Measurements from ENCODE around the gene CELA2A.
"Not testable (repeated sequence)": the region's sequence is repeated elsewhere in the genome, so short reads cannot be mapped to it uniquely, and the experiment has no call there.

Gene CELA2A

DNA sequence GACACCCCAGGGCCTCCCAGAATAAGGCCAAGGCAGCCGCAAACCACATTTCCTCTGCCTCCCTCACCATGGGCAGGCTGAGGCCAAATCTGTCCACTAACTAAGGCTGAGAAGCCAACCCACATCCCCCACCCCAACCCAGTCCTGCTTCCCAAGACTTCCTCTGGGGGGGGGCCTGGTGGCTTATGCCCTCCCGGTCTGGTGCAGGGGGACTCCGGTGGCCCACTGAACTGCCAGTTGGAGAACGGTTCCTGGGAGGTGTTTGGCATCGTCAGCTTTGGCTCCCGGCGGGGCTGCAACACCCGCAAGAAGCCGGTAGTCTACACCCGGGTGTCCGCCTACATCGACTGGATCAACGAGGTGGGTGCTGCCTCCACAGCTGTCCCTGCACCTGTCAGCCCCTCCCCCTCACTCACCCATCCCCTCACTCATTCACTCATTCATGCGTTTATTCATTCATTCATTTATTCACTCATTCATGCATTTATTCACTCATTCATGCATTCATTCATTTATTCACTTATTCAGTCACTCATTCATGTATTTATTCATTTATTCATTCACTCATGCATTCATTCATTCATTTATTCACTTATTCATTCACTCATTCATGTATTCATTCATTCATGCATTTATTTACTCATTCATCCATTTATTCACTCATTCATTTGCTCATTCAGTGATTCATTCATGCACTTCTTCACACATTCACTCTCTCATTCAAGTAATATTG lies 11.0 kb upstream of the CELA2A start:
- no peak for DNase-seq (ENCODE audit: low spot score)

DNA sequence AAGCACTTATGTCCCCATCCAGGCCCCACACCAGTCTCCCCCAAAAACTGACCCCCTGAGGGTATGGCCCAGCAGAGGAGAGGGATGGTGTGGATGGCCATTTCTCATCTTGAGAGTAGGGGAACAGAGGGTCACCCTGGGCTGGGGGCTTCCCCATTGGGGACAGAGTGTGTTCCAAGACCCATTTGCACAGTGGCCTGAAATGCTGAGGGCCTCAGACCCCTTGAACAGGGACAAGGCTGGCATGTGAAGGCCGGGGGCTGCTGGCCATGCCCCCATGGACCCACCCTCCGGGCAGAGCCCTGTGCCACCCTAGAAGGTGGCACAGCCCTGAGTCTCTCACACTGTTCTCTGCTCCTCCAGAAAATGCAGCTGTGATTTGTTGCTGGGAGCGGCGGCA lies 10.3 kb upstream of the CELA2A start:
- no peak for DNase-seq (ENCODE audit: low spot score)

DNA sequence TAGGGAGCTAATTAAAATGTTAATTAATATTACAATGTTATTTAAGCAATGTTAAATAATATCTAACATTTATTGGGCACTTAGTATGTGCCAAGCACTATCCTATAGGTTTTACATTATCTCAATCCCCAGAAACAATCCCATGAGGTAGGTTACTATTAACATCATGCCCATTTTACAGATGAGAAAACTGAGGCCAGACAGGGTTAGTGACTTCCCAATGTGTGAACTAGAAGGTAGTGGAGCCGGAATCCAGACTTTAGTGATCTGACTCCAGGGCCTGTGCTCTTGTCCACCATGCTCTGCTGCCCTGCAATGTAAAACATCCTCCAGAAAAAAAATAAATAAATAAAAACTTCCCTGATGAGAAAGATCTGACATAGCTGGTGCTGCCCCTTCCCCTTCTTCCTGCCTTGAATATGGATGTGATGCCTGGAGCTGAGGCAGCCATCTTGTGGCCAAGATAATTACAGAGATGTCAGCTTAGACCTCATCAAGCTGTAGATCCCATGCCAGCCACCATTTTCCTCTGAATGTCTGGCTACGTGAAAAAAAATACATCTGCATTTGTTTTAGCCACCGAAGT lies 7.6 kb upstream of the CELA2A start:
- no peak for DNase-seq (ENCODE audit: low spot score)

DNA sequence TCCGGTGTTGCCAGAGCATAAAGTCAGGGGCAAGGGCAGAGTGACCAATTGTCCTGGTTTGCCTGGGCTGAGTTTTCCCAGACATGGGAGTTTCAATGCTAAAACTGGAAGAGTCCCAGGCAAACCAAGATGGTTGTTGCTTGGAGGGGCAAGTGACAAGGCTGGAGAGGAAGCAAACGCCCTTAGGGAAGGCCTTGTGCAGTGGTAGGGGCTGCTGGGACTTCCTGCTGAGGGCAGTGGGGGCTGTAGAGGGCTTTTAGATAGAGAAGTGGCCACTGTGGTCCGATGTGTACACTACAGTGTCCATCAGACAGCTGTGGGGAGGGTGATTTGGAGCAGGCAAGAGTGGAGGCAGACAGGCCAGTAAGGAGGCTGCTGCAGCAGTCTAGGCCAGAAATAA lies 7.0 kb upstream of the CELA2A start:
- no peak for DNase-seq (ENCODE audit: low spot score)

DNA sequence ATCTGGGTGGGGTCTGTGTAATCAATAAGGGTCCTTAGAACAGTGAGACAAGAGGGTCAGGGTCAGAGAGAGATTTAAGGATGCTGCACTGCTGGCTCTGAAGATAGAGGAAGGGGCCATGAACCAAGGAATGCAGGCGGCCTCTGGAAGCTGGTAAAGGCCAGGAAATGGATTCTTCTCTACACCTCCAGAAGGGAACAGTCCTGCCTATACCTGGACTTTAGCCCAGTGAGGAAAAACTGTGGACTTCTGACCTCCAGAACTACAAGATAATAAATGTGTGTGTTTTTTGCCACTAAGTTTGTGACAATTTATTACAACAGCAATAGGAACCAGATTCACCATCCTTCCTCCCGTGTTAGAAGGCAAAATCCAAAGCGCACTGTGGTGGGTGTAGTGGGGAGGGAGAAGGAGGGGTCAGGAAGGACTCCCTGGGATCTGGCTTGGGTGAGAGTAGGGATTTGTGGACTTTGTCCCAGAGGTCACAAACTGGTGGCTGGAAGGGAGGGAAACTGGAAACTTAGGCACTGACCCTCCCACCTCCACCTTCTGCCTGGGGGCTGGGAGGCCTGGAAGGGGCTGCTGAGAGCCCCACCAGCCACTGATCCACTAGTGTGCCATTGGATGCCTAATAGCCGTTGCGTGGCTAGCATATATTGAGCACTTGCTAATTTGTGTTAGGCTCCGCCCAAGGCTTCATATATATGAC lies 5.4 kb upstream of the CELA2A start:
- DNase-seq (ENCODE audit: low spot score), result no peak

DNA sequence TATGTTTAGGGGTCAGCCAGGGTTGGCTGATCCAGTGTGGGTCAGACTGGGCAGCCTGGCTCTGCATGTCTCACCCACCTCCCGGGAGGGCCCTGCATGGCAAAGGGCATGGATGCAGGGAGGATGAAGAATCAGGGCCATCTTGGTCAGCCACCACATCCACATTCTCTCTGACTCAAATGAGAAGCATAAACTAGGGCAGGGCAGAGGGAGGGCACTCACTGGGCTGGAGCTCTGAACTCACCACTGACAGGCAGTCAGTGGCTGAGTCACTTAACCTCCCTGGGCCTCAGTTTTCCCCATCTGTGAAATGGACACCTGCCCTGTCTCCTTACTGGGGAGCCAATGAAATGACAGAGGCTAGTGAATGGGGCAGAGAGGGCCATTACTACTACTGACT lies 4.3 kb upstream of the CELA2A start:
- DNase-seq (ENCODE audit: low spot score), result no peak

DNA sequence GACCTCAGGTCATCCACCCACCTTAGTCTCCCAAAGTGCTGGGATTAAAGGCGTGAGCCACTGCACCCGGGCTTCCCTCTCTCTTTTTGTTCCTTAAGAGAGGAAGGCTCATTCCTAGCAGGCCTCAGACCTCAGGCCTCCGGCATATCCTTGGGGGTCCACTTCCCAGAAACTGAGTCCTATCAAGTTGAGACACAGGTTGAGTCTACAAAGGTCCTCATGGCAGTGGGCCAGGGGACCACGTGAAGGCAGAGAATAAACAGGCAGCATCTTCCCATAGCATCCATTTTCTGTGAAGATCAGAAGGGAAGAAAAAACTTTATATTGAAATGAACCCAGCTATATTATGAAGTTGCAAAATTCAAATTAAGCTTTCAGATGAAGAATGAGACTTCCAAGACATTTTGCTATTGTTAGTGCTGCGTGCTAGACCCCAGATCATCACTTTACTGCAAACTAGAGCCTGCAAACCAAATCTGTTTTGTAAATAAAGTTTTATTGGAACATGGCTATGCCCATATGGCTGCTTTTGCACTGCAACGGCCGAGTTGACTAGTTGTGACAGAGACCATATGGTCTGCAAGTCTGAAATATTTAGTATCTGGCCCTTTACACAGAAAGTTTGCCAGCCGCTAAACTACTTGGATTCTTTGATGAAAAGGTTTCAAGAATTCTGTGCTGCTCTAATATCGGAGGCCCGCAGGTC lies 3.5 kb upstream of the CELA2A start:
- DNase-seq (ENCODE audit: low spot score), result no peak

DNA sequence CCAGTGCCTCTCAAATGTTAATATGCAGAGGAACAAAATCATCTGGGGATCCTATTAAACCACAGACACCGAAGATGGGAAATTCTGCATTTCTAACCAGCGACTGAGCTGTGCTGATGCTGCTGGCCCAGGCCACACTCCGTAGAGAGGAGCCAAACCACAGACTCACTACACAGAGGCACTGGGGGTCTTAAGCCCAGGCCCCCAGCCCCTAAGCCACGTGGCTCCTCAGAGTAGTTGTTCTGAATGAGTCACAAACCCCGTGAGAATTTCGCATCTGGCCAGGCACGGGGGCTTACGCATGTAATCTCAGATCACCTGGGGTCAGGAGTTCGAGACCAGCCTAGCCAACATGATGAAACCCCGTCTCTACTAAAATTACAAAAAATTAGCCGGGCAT lies 2.8 kb upstream of the CELA2A start:
- DNase-seq (ENCODE audit: low spot score), result no peak

DNA sequence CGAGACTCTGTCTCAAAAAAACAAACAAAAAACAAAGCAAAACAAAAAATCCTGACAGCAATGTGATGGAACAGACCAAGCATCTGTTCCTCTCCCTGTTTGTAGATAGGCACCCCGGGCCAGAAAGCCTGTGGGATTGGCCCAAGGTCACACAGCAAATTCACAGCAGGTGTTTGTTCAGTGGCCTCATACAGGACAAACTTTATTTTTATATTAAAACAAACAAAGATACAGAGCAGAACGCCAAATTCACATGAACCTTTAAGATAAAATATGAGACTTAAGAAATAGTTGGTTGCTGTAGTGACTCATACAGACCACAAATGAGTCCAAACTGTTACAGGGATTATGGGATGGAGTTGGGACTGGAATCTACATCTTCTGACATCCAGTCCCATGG lies 2.3 kb upstream of the CELA2A start:
- DNase-seq (ENCODE audit: low spot score), result no peak

DNA sequence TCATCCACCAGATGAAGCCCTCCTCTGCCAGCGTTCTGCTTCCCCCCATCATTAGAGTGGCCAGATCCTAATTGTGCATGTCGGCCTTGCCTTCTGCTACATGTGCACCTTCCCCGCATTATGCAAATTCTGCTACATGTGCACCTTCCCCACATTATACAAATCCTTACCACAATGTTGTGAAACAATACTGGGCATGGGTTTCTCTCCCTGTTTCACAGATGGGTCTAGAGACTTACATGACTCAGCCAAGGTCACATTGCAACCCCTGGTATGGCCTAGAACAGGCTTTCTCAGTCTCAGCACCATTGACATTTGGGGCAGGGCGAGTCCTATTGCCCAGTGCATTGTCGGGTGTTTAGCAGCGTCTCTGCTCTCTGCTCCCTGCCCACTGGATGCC lies 1.0 kb upstream of the CELA2A start:
- DNase-seq (ENCODE audit: low spot score), result no peak

DNA sequence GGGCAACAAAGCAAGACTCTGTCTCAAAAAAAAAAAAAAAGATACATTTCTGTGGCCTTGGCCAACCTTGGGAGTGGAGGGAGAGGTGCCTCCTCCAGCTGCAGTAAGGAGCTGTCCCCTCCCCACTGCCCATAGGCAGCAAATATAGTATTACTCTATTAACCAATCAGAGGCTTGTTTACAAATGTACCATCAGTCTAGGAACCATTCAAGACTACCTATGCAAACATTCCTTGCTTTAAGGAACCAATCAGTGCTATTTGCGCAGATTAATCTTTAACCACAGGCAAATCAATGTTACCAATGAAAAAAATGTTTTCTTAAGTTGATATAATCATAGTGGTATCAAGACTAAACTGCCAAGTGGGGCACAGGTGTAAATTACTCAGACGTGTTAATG lies 1.1 kb downstream of the CELA2A start:
- no peak for DNase-seq (ENCODE audit: low spot score)

DNA sequence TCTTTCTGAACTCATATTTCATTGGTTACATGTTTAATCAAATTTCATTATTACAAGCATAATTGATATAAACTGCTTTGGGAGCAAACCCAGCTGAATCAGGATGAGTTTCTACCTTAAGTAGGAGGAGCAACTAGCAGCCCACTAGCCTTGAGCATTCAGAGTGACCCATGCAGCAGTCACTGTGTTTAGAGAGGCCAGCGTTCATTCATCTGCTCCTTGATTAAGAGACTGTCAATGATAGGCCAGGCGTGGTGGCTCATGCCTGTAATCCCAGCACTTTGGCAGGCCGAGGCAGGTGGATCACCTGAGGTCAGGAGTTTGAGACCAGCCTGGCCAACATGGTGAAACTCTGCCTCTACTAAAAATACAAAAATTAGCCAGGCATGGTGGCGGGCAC lies 1.9 kb downstream of the CELA2A start:
- not testable (repeated sequence) for DNase-seq (ENCODE audit: low spot score)

DNA sequence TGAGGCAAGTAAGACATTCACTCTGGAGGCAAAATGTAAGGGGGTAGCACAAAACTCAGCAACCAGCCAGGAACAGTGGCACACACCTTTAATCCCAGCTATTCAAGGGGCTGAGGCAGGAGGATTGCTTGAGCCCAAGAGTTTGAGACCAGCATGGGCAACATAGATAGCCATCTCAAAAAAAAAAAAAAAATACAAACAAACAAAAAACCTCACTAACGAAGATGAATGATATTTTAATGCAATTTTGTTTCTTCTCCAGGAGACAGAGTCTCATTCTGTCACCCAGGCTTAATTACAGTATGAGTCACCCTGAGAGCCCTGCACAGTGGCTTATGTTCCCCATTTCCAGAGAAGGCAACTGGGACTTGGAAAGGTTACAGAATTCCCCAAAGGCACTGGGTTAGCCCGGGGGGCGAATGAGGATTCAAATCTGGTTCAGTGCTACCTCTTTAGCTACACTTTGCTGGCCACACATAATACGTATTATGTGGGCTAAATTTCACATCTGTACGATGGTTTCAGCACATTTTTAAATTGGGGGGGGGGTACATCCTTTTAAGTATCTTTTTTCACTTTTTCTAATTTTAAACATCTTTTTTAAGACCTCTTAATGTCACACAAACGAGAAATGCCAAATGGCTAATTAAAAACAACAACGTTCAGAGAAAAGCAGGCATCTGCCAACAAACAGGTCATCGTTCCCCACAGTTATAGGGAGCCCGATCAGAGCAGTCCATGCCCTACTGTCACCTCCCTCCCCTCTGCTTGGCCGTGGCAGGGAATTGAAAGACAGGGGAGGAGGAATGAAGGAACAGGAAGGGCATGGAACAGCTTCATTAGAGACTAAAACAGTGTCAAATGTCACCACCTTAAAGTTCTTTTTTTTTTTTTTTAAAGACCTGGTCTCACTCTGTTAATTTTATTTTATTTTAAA lies 3.5 kb downstream of the CELA2A start:
- no peak for DNase-seq (ENCODE audit: low spot score)

DNA sequence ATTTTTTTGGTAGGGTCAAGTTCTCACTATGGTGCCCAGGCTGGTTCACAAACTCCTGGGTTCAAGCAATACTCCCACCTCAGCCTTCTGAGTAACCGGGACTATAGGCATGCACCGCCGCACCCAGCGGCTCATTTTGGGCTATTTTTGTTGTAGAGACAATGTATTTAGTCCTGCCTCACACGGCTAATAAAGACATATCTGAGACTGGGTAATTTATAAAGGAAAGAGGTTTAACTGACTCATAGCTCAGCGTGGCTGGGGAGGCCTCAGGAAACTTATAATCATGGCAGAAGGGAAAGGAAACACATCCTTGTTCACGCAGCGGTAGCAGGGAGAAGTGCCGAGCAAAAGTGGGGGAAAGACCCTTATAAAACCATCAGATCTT lies 4.2 kb downstream of the CELA2A start:
- no peak for DNase-seq (ENCODE audit: low spot score)

DNA sequence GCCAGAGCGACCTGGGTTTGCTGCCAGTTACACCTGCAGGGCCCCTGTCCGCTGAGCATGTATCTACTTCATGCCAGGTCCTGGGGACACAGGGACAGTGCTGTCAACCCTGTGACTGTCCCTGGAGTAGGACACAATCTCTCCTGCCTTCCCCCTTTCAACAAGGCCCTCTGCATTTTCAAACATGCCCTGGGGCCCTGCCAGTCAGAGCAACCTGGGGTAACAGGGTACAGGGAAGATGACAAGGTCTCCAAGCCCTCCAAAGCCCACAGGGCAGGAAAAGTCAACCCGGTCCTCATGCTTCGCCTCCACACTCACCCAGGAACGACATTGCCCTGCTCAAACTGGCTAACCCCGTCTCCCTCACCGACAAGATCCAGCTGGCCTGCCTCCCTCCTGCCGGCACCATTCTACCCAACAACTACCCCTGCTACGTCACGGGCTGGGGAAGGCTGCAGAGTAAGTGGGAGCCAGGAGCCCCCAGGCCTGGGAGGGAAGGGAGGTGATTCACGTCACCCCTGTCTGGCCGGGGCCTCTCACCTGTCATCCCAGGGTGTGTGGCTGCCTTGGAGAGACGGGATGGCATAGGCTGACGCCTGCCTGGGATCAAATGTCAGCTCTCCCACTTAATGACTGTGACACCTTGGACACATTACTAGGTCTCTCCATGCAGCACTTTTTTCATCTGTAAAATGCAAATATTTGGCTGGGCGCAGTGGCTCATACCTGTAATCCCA lies 6.7 kb downstream of the CELA2A start:
- not testable (repeated sequence) for DNase-seq (ENCODE audit: low spot score)

DNA sequence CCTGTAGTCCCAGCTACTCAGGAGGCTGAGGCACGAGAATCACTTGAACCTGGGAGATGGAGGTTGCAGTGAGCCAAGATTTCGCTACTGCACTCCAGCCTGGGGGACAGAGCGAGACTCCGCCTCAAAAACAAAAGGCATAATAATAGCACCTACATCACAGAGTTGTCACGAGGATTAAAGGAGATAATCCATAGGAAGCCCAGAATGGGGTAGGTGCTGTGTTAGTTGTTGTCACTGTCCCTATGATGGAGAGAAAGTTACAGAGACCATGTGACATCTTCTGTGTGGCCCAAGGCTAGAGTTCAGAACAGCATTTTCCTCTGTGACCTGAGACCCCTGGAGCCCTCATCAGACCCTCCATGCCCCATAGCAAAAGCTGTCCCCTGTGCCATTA lies 7.4 kb downstream of the CELA2A start:
- not testable (repeated sequence) for DNase-seq (ENCODE audit: low spot score)

DNA sequence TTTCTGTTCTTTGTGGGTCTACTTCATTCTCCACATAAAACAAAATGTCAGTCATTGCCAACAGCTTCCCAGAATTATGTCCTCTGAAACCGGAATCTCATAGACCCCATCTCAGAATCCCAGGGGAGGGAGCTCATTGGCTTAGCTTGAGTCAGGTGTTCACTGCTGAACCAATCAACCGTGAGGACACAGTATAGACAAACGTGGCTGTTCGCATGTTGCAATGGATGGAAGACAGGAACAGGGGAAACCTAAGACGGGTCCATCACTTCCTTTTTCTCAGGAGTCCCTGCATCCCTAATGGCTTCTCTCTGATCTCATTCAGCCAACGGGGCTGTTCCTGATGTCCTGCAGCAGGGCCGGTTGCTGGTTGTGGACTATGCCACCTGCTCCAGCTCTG lies 9.1 kb downstream of the CELA2A start:
- DNase-seq (ENCODE audit: low spot score), result no peak

DNA sequence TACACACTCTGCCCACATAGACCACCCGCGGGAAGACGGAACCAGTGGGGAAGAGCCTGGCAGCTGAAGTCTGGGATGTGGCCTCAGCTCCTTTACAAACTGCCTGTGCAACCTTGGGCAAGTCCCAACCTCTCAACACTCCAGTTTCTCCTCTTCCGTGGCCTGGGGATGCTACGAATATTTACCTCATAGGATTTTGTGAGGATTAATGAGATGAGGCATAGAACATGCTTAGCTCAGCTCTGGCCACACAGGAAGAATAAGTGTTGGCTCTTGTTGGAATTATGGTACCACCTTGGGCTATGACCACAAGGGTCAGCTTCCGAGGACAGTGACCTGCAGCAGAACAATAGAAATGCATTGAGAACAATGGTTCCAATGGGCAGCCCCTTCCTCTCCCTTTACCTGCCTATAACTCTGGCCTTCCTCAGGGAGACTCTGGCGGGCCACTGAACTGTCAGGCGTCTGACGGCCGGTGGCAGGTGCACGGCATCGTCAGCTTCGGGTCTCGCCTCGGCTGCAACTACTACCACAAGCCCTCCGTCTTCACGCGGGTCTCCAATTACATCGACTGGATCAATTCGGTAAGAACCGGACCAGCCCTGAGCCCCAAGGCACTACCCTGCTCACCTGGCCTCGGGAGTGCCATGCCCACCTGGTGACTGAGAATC lies 10.6 kb downstream of the CELA2A start:
- not testable (repeated sequence) for DNase-seq (ENCODE audit: low spot score)

DNA sequence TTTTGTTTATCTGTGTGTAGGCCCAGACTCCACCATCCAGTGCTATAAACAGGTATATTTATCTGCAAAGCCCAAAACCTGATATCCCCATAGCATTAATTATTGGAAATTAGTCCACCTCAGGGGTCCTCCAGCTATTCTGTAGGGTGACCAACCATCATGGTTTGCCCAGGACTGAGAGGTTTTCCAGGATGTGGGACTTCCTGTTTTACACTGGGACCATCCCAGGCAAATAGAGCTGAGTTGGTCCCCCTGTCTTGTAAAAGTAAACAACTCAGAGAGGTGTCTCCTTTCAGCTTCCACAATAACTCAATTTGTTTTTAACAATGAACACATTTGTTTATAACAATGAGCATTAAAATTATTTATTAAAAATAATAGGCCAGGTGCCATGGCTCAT lies 11.6 kb downstream of the CELA2A start:
- no peak for DNase-seq (ENCODE audit: low spot score)

DNA sequence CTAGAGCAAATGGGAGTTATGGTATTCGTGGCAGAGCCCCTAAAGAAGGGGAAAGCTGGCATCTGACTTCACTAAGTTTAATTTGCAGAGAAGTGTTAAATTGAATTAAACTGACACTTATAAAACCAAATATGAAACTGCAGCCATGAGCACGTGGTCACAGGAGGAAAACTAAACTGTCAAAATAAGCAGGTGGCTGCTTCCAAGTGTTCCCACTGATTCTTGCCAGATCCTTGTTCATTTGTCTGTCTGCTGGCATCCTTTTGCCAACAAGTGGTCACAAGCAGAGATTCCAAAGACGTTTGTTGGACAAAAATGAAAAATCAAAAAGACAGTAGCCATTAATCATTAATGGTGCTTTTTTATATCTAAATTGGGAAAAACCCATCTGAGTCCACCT lies 12.8 kb downstream of the CELA2A start:
- DNase-seq (ENCODE audit: low spot score), result no peak

All from hematopoietic multipotent progenitor cell treated with erythropoietin and hydrocortisone succinate and interleukin-3 and kit ligand, for 17 days (in vitro differentiated cells).